K562 (cell line): ENCODE results near the gene HDAC6. TPM values are rescaled to one million over a fixed set of nuclear protein-coding genes. Genes with fewer than 3 reads are reported as not detected.

Experiments used
- CBFA2T2 ChIP-seq: fragments of 450-650 bp; conservative IDR thresholded peaks from 2 replicates; pipeline ENCODE4 v1.6.1; 2017; ENCODE audit warnings: mild to moderate bottlenecking
- E4F1 ChIP-seq: fragments of 250-450 bp; sonication (Bioruptor Pico); IDR thresholded peaks from 2 replicates; pipeline ENCODE4 v1.5.0; 2021; ENCODE audit warnings: mild to moderate bottlenecking, borderline replicate concordance
- ELF4 ChIP-seq: fragments of 450-650 bp; formaldehyde crosslinking; IDR thresholded peaks from 2 replicates; pipeline ENCODE4 v1.4.0; 2022; ENCODE audit warnings: missing genetic modification characterization
- HNRNPL ChIP-seq: fragments of 200-400 bp; formaldehyde crosslinking; IDR thresholded peaks from 2 replicates; pipeline ENCODE4 v1.6.1; 2017; ENCODE audit warnings: low read depth, mild to moderate bottlenecking, low read length
- KAT8 ChIP-seq: fragments of 450-650 bp; IDR thresholded peaks from 2 replicates; pipeline ENCODE4 v1.6.1; 2016; ENCODE audit warnings: low read depth, mild to moderate bottlenecking
- NCOR1 ChIP-seq: fragments of 450-650 bp; IDR thresholded peaks from 2 replicates; pipeline ENCODE4 v1.6.1; 2016; ENCODE audit warnings: mild to moderate bottlenecking, moderate library complexity
- NELFE ChIP-seq: IDR thresholded peaks from 2 replicates; pipeline ENCODE4 v1.6.1; 2011; ENCODE audit warnings: mild to moderate bottlenecking; ENCODE audit not compliant: insufficient read depth, insufficient read length
- NR4A1 ChIP-seq, 2 experiments: fragments of 250-450 bp in 1 of 2; fragments of 450-650 bp in 1 of 2; sonication (Bioruptor Pico) in 1 of 2; IDR thresholded peaks; 2 replicates each; pipeline versions ENCODE4 v1.4.0 to v1.6.1; 2016 to 2020; ENCODE audit warnings: mild to moderate bottlenecking in 2 of 2, missing compliant biosample characterization in 1 of 2, missing genetic modification characterization in 1 of 2, moderate library complexity in 1 of 2
- PURB ChIP-seq: sonication (generic); formaldehyde crosslinking; IDR thresholded peaks from 2 replicates; pipeline ENCODE4 v1.9.0; 2021; ENCODE audit warnings: low read depth, mild to moderate bottlenecking, missing genetic modification reagents
- ZNF12 ChIP-seq: sonication (generic); formaldehyde crosslinking; IDR thresholded peaks from 2 replicates; pipeline ENCODE4 v1.4.0; 2020; ENCODE audit warnings: mild to moderate bottlenecking, missing genetic modification reagents
- ZNF184 ChIP-seq: sonication (generic); formaldehyde crosslinking; IDR thresholded peaks from 2 replicates; pipeline ENCODE4 v1.5.0; 2020; ENCODE audit warnings: missing genetic modification reagents
- ZNF57 ChIP-seq: fragments of 450-650 bp; formaldehyde crosslinking; IDR thresholded peaks from 2 replicates; pipeline ENCODE4 v1.4.0; 2020; ENCODE audit warnings: mild to moderate bottlenecking, moderate library complexity
- polyA plus RNA-seq, 8 experiments: library from polyadenylated mRNA; depleted of rRNA in 4 of 8; stranded (reverse) in 5 of 8; unstranded in 3 of 8; fragments of >200 nt; fragmentation: Nextera tagmentation in 2 of 8; fragmentation: Illumina TruSeq in 1 of 8; extraction: Ambion mirVana in 2 of 8; extraction: Trizol in 1 of 8; gene quantifications; 2 replicates each; pipeline versions ENCODE4 v1.2.1 to v1.2.3, GENCODE V29; 2011 to 2014; ENCODE audit warnings: inconsistent platforms in 1 of 8, missing spikeins in 1 of 8
- total RNA-seq, 7 experiments: library from RNA; depleted of rRNA in 6 of 7; stranded (reverse); fragments of >200 nt in 6 of 7; fragmentation: Illumina TruSeq in 2 of 7; extraction: Trizol in 2 of 7; gene quantifications; 2 replicates each; pipeline versions ENCODE4 v1.2.1 to v1.2.3, GENCODE V29; 2011 to 2021; ENCODE audit warnings: low replicate concordance in 1 of 7
- TF ChIP-seq, protein P1 (sequence below): IDR thresholded peaks from 3 replicates; pipeline ENCODE4 v1.6.1; 2011; ENCODE audit warnings: borderline replicate concordance, mild to moderate bottlenecking, moderate library complexity; ENCODE audit not compliant: insufficient read length; ENCODE audit errors: extremely low read depth
- TF ChIP-seq, protein P2 (sequence below), 3 experiments: fragments of 200-800 bp in 1 of 3; fragments of 250-450 bp in 1 of 3; fragments of 450-650 bp in 1 of 3; sonication (Bioruptor Pico) in 1 of 3; sonication (Bioruptor generic) in 1 of 3; formaldehyde crosslinking in 1 of 3; IDR thresholded peaks; 2 replicates each; pipeline versions ENCODE4 v1.6.1 to v1.8.0; 2016 to 2022; ENCODE audit warnings: mild to moderate bottlenecking in 2 of 3, missing genetic modification characterization in 2 of 3, missing compliant biosample characterization in 1 of 3, moderate library complexity in 1 of 3
- TF ChIP-seq, protein P3 (sequence below), 3 experiments: IDR thresholded peaks in 2 of 3; conservative IDR thresholded peaks in 1 of 3; 2 replicates each; pipeline ENCODE4 v1.5.1; 2011 to 2012; ENCODE audit warnings: low read length in 3 of 3, mild to moderate bottlenecking in 3 of 3, control low read depth in 2 of 3, improper control_type of control experiment in 1 of 3, inconsistent platforms in 1 of 3, low read depth in 1 of 3, mixed read lengths in 1 of 3, moderate library complexity in 1 of 3; ENCODE audit not compliant: insufficient read depth in 2 of 3

The HDAC6 gene
- total and polyA plus RNA-seq, 9 of the 15 experiments (the other 6 are each of a cell fraction or from before 2014, with no cell fraction given): 29.9 to 101 (median 71.2) TPM

GRCh38 chrX:48854898-48855297 lies 53.0 kb downstream of the HDAC6 start (continued):
- TF ChIP-seq, protein P1, sequence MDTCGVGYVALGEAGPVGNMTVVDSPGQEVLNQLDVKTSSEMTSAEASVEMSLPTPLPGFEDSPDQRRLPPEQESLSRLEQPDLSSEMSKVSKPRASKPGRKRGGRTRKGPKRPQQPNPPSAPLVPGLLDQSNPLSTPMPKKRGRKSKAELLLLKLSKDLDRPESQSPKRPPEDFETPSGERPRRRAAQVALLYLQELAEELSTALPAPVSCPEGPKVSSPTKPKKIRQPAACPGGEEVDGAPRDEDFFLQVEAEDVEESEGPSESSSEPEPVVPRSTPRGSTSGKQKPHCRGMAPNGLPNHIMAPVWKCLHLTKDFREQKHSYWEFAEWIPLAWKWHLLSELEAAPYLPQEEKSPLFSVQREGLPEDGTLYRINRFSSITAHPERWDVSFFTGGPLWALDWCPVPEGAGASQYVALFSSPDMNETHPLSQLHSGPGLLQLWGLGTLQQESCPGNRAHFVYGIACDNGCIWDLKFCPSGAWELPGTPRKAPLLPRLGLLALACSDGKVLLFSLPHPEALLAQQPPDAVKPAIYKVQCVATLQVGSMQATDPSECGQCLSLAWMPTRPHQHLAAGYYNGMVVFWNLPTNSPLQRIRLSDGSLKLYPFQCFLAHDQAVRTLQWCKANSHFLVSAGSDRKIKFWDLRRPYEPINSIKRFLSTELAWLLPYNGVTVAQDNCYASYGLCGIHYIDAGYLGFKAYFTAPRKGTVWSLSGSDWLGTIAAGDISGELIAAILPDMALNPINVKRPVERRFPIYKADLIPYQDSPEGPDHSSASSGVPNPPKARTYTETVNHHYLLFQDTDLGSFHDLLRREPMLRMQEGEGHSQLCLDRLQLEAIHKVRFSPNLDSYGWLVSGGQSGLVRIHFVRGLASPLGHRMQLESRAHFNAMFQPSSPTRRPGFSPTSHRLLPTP: no peak
- TF ChIP-seq NR4A1 (CRISPR knock-in tag; IDR thresholded peaks at IDR 0.05) (no peak), NR4A1 (tag; IDR thresholded peaks at IDR 0.05) (no peak), ZNF12 (no peak), ZNF57 (no peak), ELF4 (CRISPR knock-in tag) (no peak), E4F1 (CRISPR knock-in tag) (no peak), NCOR1 (no peak), KAT8 (no peak), HNRNPL (no peak), PURB (no peak), ZNF184 (no peak), NELFE (no peak), CBFA2T2 (no peak)
- TF ChIP-seq, protein P2, sequence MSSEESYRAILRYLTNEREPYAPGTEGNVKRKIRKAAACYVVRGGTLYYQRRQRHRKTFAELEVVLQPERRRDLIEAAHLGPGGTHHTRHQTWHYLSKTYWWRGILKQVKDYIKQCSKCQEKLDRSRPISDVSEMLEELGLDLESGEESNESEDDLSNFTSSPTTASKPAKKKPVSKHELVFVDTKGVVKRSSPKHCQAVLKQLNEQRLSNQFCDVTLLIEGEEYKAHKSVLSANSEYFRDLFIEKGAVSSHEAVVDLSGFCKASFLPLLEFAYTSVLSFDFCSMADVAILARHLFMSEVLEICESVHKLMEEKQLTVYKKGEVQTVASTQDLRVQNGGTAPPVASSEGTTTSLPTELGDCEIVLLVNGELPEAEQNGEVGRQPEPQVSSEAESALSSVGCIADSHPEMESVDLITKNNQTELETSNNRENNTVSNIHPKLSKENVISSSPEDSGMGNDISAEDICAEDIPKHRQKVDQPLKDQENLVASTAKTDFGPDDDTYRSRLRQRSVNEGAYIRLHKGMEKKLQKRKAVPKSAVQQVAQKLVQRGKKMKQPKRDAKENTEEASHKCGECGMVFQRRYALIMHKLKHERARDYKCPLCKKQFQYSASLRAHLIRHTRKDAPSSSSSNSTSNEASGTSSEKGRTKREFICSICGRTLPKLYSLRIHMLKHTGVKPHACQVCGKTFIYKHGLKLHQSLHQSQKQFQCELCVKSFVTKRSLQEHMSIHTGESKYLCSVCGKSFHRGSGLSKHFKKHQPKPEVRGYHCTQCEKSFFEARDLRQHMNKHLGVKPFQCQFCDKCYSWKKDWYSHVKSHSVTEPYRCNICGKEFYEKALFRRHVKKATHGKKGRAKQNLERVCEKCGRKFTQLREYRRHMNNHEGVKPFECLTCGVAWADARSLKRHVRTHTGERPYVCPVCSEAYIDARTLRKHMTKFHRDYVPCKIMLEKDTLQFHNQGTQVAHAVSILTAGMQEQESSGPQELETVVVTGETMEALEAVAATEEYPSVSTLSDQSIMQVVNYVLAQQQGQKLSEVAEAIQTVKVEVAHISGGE (CRISPR knock-in tag; IDR thresholded peaks at IDR 0.05): no peak
- TF ChIP-seq, protein P3, sequence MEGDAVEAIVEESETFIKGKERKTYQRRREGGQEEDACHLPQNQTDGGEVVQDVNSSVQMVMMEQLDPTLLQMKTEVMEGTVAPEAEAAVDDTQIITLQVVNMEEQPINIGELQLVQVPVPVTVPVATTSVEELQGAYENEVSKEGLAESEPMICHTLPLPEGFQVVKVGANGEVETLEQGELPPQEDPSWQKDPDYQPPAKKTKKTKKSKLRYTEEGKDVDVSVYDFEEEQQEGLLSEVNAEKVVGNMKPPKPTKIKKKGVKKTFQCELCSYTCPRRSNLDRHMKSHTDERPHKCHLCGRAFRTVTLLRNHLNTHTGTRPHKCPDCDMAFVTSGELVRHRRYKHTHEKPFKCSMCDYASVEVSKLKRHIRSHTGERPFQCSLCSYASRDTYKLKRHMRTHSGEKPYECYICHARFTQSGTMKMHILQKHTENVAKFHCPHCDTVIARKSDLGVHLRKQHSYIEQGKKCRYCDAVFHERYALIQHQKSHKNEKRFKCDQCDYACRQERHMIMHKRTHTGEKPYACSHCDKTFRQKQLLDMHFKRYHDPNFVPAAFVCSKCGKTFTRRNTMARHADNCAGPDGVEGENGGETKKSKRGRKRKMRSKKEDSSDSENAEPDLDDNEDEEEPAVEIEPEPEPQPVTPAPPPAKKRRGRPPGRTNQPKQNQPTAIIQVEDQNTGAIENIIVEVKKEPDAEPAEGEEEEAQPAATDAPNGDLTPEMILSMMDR (IDR thresholded peaks at IDR 0.05 in 2 of 3, conservative IDR thresholded peaks at IDR 0.05 in 1 of 3; ENCODE audit: insufficient read depth in 2 of 3, low read depth in 1 of 3, low read length in 3 of 3): peak; percentile 28 to 47 (median 44); a peak in 5 of 6 replicates
